ENCODE data around the gene DOK7. TPM values are rescaled to one million over a fixed set of nuclear protein-coding genes. Genes with fewer than 3 reads are reported as not detected.
"Not testable (repeated sequence)": the region's sequence is repeated elsewhere in the genome, so short reads cannot be mapped to it uniquely, and the experiment has no call there.

Gene DOK7
- total RNA-seq, 1 experiment from 2014 or later: not detected

DNA sequence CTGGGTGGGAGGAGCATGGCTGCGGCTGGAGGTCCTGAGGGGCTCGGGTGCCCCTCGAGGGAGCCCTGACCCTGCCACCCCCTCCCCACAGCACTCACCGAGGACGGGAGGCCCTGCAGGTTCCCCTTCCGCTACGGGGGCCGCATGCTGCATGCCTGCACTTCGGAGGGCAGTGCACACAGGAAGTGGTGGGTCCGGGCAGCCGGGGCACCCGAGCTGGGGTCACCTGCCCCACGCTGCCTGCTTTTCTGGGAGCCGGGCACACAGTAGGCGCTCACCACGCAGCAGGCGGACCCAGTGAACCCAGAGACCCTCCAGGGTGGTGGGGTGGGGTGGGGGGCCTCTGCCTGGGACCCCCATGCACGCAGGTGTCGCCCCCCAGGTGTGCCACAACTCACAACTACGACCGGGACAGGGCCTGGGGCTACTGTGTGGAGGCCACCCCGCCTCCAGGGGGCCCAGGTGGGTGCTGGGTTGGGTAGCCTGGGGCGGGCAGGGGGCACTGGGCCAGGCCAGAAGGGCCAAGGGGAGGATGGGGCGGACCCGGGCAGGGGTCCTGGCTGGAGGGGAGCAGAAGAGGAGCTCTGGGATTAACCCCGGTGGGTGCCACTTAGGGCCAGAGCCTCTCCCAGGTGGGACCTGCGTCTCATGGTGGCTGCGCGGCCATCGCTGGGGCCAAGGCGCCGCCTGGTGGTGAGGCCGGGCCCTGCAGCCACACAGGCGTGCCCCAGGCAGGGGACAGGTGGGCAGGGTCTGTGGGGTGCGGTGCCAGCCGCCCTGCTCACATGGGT, 20.0 kb upstream of the DOK7 start:
- peak; percentile 32 for DNase-seq (ENCODE audit: low read depth)

DNA sequence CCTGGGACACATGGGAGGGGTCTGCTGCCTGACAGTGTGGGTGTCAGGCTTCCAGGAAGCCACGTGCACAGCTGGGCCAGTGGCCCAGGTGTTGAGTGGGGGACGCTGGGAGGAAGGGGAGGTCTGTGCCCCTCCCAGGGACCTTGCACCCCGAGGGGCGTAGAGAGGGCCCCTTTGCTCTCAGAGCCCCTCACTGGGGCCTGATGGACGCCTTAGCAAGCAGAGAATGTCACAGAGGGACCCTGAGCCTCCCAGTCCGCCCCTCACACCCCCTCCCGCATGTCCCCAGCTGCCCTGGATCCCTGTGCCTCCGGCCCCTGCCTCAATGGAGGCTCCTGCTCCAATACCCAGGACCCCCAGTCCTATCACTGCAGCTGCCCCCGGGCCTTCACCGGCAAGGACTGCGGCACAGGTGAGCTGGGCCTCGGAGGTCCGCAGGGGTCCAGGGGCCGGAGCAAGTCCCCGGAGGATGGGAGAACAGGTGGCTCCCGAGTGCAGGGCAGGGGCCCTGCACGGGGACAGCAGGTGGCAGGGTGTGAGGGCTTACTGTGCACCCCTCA, 19.3 kb upstream of the DOK7 start:
- no peak for DNase-seq (ENCODE audit: low read depth)

GRCh38 chr4:3444351-3445110, 18.6 kb upstream of the DOK7 start:
- no peak for DNase-seq (ENCODE audit: low read depth)

GRCh38 chr4:3445111-3445820, 17.8 kb upstream of the DOK7 start:
- DNase-seq (ENCODE audit: low read depth): no peak

- no peak for DNase-seq (ENCODE audit: low read depth)
Measured at GRCh38 chr4:3445829-3446545, 17.1 kb upstream of the DOK7 start.

DNA sequence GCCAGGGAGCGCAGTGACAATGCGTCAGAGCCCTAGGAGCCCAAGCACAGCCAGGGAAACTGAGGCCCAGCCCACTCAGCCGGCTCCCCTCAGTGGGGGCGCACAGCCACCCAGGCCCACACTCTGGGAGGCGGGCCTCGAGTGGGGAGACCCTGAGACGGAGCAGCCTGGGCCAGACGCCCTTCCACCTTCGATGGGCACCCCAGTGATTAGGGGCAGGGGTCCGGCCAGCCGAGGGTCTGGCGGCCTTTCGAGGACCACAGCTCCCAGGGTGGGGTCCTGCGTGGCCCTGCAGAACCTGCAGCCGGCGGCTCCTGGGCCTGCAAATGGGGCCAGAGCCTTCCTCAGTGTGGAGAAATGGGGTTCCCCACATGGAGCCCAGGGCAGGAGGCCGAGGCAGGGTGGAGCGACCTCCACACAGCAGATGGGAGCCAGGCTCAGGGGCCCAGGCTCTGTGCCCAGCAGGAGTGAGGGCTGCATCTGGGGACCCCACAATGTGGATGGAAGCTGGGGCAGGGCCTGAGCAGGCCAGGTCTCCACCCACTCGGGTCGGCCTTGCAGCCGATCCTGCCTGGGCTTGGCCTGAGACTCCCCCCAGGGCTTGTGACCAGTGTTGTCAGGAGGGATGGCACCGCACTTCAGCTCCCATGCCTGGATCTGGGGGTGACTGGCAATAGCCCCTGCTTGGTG, 16.3 kb upstream of the DOK7 start:
- no peak for DNase-seq (ENCODE audit: low read depth)

DNA sequence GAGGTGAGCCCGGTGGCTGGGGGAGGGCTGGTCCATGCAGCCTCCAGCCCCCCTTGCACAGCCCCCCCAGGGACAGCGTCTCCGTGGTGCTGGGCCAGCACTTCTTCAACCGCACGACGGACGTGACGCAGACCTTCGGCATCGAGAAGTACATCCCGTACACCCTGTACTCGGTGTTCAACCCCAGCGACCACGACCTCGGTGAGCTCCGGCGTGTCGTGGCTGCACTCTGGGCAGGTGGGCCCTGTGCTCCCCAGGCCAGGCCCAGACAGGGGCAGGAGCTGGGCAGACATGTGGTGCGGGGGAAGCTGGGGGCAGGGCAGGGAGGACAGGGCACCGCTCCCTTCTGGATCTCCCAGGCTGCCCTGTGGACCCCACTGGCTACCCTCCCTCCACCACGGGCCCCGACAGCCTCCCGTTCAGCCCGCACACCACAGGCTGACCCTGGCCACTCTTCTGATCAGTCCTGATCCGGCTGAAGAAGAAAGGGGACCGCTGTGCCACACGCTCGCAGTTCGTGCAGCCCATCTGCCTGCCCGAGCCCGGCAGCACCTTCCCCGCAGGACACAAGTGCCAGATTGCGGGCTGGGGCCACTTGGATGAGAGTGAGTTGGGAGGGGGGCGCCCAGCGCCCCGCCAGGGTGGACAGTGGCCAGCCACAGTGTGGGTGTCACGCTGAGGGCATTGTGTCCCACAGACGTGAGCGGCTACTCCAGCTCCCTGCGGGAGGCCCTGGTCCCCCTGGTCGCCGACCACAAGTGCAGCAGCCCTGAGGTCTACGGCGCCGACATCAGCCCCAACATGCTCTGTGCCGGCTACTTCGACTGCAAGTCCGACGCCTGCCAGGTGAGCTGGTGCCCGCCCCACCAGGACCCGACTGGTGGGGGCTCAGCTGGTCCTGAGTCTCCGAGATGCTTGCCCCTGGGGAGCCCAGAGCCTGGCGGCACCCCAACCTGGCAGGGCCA, 15.4 kb upstream of the DOK7 start:
- no peak for DNase-seq (ENCODE audit: low read depth)

GRCh38 chr4:3449047-3449573, 14.0 kb upstream of the DOK7 start:
- no peak for DNase-seq (ENCODE audit: low read depth)

DNA sequence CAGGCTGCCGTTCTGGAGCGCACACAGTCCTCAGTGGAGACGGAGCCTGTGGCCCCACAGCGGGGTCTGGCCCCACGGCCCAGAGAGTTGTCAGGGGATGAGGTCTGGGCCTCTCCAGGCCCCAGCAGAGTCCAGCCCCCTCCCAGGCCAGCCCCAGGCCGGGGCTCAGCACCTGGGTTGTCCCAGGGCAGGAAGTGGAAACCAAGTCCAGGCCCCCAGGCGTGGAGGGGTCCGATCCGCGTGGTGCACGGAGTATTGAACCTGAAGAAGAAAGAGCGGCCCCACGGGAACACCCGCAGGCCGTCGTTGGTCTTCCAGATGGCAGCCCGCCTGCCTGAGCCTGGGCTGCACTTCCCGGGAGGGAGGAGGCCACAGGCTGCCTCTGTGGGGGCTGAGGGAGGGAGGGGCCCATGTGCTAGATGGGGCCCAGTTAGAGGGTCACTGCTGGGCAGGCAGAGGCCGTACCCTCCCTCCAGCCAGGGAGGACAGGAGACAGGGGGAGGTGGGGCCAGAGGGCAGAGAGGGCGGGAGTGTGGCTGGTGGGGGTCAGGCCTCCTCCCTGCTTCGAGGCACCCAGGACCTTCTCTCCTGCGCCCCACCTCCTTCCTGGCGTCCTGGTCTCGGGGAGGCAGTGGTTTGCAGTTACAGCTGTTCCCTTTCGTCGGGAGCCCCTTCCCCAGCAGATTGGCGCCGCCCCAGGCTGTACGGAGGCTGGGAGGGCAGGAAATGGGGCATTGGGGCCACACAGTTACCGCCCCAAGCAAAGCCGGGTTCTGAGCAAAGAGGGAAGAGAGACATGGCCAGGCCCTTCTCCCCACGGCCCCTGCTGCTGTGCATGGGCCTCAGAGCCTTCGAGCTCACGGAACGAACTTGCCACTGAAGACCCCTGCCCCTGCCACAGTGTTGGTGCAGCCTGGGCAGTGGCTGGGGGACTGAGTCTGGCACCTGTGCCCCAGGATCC, 13.3 kb upstream of the DOK7 start:
- DNase-seq (ENCODE audit: low read depth): no peak

GRCh38 chr4:3450643-3451042, 12.5 kb upstream of the DOK7 start:
- DNase-seq (ENCODE audit: low read depth): no peak

DNA sequence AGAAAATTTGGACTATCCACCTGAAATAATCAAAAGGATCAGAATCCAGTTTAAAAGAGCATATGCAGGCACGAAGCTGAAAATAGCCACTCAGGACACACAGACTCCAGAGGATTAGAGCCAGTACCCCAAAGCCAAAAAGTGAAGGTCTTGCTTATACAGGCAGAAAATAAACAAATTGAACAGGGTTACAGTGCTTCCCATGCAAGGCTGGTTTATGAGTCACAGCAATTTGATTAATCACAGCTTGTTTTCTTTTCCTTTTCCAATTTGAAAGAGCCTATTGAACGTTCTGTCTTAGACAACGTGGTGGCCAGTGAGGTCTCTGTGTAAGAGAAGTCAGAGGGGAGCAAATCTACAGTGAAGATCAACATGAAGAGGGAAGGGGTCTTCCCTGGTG, 11.2 kb upstream of the DOK7 start:
- DNase-seq (ENCODE audit: low read depth): peak; percentile 33

DNA sequence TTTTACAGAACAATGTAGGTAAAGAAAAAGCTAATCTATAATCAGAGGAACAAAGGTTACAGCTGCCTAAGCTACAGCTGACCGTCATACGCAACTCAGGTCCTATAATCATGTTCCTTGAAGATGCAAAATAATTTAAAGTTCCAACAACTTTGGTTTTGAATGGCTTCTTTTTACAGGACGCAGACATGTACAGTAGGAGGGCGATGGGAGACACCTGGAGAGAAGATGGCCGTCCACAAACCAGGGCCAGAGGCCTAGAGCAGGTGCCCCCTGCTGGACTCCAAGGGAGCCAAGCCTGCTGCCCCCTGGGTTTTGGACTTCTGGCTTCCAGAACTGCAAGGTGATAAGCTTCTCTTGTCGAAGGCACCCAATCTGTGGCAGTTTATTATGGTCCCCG, 10.7 kb upstream of the DOK7 start:
- peak; percentile 21 for DNase-seq (ENCODE audit: low read depth)

DNA sequence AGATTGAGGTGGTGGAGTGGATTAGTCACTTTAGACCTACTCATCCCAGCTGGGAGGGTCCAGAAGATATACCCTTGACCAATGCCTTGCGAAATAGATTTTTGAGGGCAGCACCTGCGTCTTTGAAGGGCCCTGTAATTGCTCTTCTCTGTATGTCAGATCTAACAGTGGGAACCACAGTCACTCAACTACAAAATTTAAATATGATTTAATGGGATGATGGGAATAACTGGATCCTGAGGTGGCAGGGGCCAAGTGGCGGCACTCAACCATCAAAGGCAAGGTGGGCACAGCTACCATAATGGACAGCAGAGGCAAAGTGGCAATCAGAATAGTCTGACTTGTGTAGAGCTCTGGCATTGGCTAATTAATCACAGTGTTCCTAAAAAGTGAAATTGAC, 7.5 kb upstream of the DOK7 start:
- not testable (repeated sequence) for DNase-seq (ENCODE audit: low read depth)

GRCh38 chr4:3458371-3458770, 4.7 kb upstream of the DOK7 start:
- no peak for DNase-seq (ENCODE audit: low read depth)

DNA sequence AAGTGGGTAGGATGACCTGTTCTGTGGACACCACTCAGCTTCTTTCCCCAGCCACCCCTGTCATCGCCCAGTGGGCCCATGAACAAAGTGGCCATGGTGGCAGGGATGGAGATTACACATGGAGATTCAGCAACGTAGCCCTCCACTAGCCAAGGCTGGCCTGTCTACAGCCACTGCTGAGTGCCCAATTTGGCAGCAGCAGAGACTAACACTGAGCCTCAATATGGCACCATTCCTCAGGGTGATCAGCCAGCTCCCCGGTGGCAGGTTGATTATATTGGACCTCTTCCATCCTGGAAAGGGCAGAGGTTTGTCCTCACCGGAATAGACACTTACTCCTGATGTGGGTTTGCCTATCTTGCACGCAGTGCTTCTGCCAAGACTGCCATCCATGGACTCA, 4.0 kb upstream of the DOK7 start:
- not testable (repeated sequence) for DNase-seq (ENCODE audit: low read depth)

- no peak for DNase-seq (ENCODE audit: low read depth)
Measured at GRCh38 chr4:3460926-3461325, 2.2 kb upstream of the DOK7 start.

- DNase-seq (ENCODE audit: low read depth): peak; percentile 13
Measured at GRCh38 chr4:3461515-3462291, 1.4 kb upstream of the DOK7 start.
